Ascending aorta (tissue), 2 donors: ENCODE data around the gene OSBPL6. TPM values are rescaled to one million over a fixed set of nuclear protein-coding genes. Genes with fewer than 3 reads are reported as not detected.

Source experiments
- DNase-seq, 2 donors: peaks; one replicate each; pipeline ENCODE4 v3.0.0-alpha.2; 2019; ENCODE audit warnings: low spot score in 2 of 2
- H3K27ac ChIP-seq, 2 donors: fragments of 200-600 bp; sonication (generic); one replicate each; pipeline ENCODE4 v1.5.1; 2016 to 2017; ENCODE audit warnings: mild to moderate bottlenecking in 1 of 2
- H3K27me3 ChIP-seq: fragments of 200-600 bp; sonication (generic); one replicate; pipeline ENCODE4 v1.5.1; 2017
- H3K36me3 ChIP-seq, 2 donors: fragments of 200-600 bp; sonication (generic); one replicate each; pipeline ENCODE4 v1.5.1; 2016
- H3K4me1 ChIP-seq, 2 donors: fragments of 200-600 bp; sonication (generic); one replicate each; pipeline ENCODE4 v1.5.1; 2016 to 2017; ENCODE audit warnings: mild to moderate bottlenecking in 1 of 2
- H3K4me3 ChIP-seq, 2 donors: fragments of 200-600 bp; sonication (generic); one replicate each; pipeline ENCODE4 v1.5.1; 2016 to 2017; ENCODE audit warnings: mild to moderate bottlenecking in 1 of 2
- H3K9me3 ChIP-seq, 2 donors: fragments of 200-600 bp; sonication (generic); one replicate each; pipeline ENCODE4 v1.5.1; 2016
- CTCF ChIP-seq, 3 experiments: fragments of 200-600 bp in 2 of 3; fragments of 450-650 bp in 1 of 3; sonication (generic) in 2 of 3; IDR thresholded peaks; one replicate each; pipeline ENCODE4 v1.5.1; 2016 to 2019; ENCODE audit warnings: antibody characterized with exemption in 3 of 3, mild to moderate bottlenecking in 1 of 3, moderate library complexity in 1 of 3
- intact Hi-C: fragments of 100-400 bp; cut with DNase I; formaldehyde crosslinking; loops from one replicate; pipeline ENCODE4 v1.15.1; 2023
- total RNA-seq: library from RNA; depleted of rRNA; stranded (reverse); fragments of >200 nt; gene quantifications from one replicate; pipeline ENCODE4 v1.1.0, GENCODE V29; 2016

OSBPL6 gene
- total RNA-seq, 1 donor from 2014 or later = 1.4 TPM

- Histone ChIP-seq H3K27ac (no peak overlapping the region), H3K27me3 (no peaks in the 10 kb centered on the region), H3K9me3 (no peaks in the 10 kb centered on the region), H3K36me3 (no peaks in the 10 kb centered on the region), H3K4me1 (no peaks in the 10 kb centered on the region), H3K4me3 (no peak overlapping the region)
- DNase-seq = no peak
- TF ChIP-seq CTCF (IDR thresholded peaks at IDR 0.05) = no peak
- intact Hi-C loops = no loop called here
Measured at GRCh38 chr2:178211460-178211859, 17.1 kb downstream of the OSBPL6 start.

- Histone ChIP-seq H3K4me3 (no peak overlapping the region), H3K27me3 (no peaks in the 10 kb centered on the region), H3K27ac (no peak overlapping the region), H3K9me3 (no peaks in the 10 kb centered on the region), H3K4me1 (no peaks in the 10 kb centered on the region), H3K36me3 (no peaks in the 10 kb centered on the region)
- intact Hi-C loops = no loop called here
- no peak for DNase-seq
- TF ChIP-seq CTCF (IDR thresholded peaks at IDR 0.05) = no peak
Measured at GRCh38 chr2:178211943-178212342, 17.6 kb downstream of the OSBPL6 start.

GRCh38 chr2:178213991-178214390 lies 19.7 kb downstream of the OSBPL6 start:
- no peaks in the 10 kb centered on the region for H3K9me3 ChIP-seq
- no peaks in the 10 kb centered on the region for H3K4me1 ChIP-seq
- no peak for DNase-seq
- no peak for TF ChIP-seq CTCF (IDR thresholded peaks at IDR 0.05)
- no peaks in the 10 kb centered on the region for H3K36me3 ChIP-seq
- H3K27me3 ChIP-seq = no peaks in the 10 kb centered on the region
- intact Hi-C loops = no loop called here
- no peak overlapping the region for H3K27ac ChIP-seq
- no peak overlapping the region for H3K4me3 ChIP-seq

- DNase-seq = no peak
- intact Hi-C loops = no loop called here
- Histone ChIP-seq H3K4me3 (no peak overlapping the region), H3K36me3 (no peaks in the 10 kb centered on the region), H3K4me1 (no peaks in the 10 kb centered on the region), H3K9me3 (no peaks in the 10 kb centered on the region), H3K27ac (no peak overlapping the region), H3K27me3 (no peaks in the 10 kb centered on the region)
- no peak for TF ChIP-seq CTCF (IDR thresholded peaks at IDR 0.05)
Measured at GRCh38 chr2:178219247-178219646, 24.9 kb downstream of the OSBPL6 start.

- Histone ChIP-seq H3K4me3 (no peak overlapping the region), H3K27me3 (no peaks in the 10 kb centered on the region), H3K9me3 (no peaks in the 10 kb centered on the region), H3K4me1 (no peaks in the 10 kb centered on the region), H3K27ac (no peak overlapping the region), H3K36me3 (no peaks in the 10 kb centered on the region)
- intact Hi-C loops = no loop called here
- DNase-seq = no peak
- no peak for TF ChIP-seq CTCF (IDR thresholded peaks at IDR 0.05)
Measured at GRCh38 chr2:178220814-178221213, 26.5 kb downstream of the OSBPL6 start.

- TF ChIP-seq CTCF (IDR thresholded peaks at IDR 0.05) = no peak
- Histone ChIP-seq H3K36me3 (no peaks in the 10 kb centered on the region), H3K27me3 (no peaks in the 10 kb centered on the region), H3K4me1 (no peaks in the 10 kb centered on the region), H3K4me3 (no peak overlapping the region), H3K27ac (no peak overlapping the region), H3K9me3 (no peaks in the 10 kb centered on the region)
- no peak for DNase-seq
- intact Hi-C loops = no loop called here
Measured at GRCh38 chr2:178221556-178221955, 27.2 kb downstream of the OSBPL6 start.
